Right lobe of liver (tissue), 4 donors: ENCODE results near the gene PBX4.

Experiments used
- CTCF ChIP-seq, 4 donors: fragments of 200-600 bp in 3 of 4; fragments of 450-650 bp in 1 of 4; IDR thresholded peaks; one replicate each; pipeline versions ENCODE4 v1.5.1 to v1.8.0; 2016 to 2022; ENCODE audit warnings: antibody characterized with exemption in 4 of 4, mild to moderate bottlenecking in 2 of 4
- POLR2A ChIP-seq: fragments of 450-650 bp; IDR thresholded peaks from one replicate; pipeline ENCODE4 v1.6.1; 2017; ENCODE audit warnings: antibody characterized with exemption, mild to moderate bottlenecking
- donor health status: DM: no; HTN: no; CAD: no.
- donor health status: DM: no; HTN: no; CAD: no.
- donor health status: DM: no; HTN: yes; CAD: no.

GRCh38 chr19:19531951-19532805 is 86.3 kb downstream of the PBX4 start:
- TF ChIP-seq CTCF (IDR thresholded peaks at IDR 0.05), result peak; percentile 88 to 94 (median 92)
- no peak for TF ChIP-seq POLR2A
